Peyer's patch (tissue), 4 donors: ENCODE results near the gene SUCLG2. TPM values are rescaled to one million over a fixed set of nuclear protein-coding genes. Genes with fewer than 3 reads are reported as not detected.

Experiments used
- DNase-seq, 3 donors: peaks; one replicate each; pipeline ENCODE4 v3.0.0-alpha.2; 2017 to 2019
- H3K27ac ChIP-seq, 4 donors: fragments of 200-600 bp; sonication (generic); one replicate each; pipeline ENCODE4 v1.5.1; 2016 to 2019
- H3K27me3 ChIP-seq, 2 donors: fragments of 200-600 bp; sonication (generic); one replicate each; pipeline ENCODE4 v1.5.1; 2019
- H3K36me3 ChIP-seq, 3 donors: fragments of 200-600 bp; sonication (generic); one replicate each; pipeline ENCODE4 v1.5.1; 2016 to 2019
- H3K4me1 ChIP-seq, 4 donors: fragments of 200-600 bp; sonication (generic); one replicate each; pipeline ENCODE4 v1.5.1; 2016 to 2019
- H3K4me3 ChIP-seq, 4 donors: fragments of 200-600 bp; sonication (generic); 1 replicate in 3 of 4; 2 replicates in 1 of 4; pipeline ENCODE4 v1.5.1; 2016 to 2019; ENCODE audit warnings: mild to moderate bottlenecking in 1 of 4
- H3K9me3 ChIP-seq, 4 donors: fragments of 200-600 bp; sonication (generic); one replicate each; pipeline ENCODE4 v1.5.1; 2016 to 2019; ENCODE audit warnings: mild to moderate bottlenecking in 1 of 4
- CTCF ChIP-seq, 6 experiments: fragments of 450-650 bp in 4 of 6; fragments of 200-600 bp in 2 of 6; sonication (generic) in 1 of 6; IDR thresholded peaks; one replicate each; pipeline ENCODE4 v1.5.1; 2017 to 2019; ENCODE audit warnings: antibody characterized with exemption in 6 of 6, mild to moderate bottlenecking in 3 of 6, moderate library complexity in 1 of 6
- POLR2A ChIP-seq, 2 donors: fragments of 450-650 bp; IDR thresholded peaks; one replicate each; pipeline ENCODE4 v1.5.1; 2017; ENCODE audit warnings: antibody characterized with exemption in 2 of 2, mild to moderate bottlenecking in 2 of 2, moderate library complexity in 2 of 2
- total RNA-seq, 4 donors: library from RNA; depleted of rRNA; stranded (reverse); fragments of >200 nt; gene quantifications; one replicate each; pipeline ENCODE4 v1.1.0, GENCODE V29; 2016

SUCLG2 gene
- total RNA-seq, 4 donors from 2014 or later, result 99.0 to 116 (median 103) TPM

- Histone ChIP-seq H3K4me3 (no peak overlapping the region), H3K27ac (no peak overlapping the region), H3K27me3 (no peaks in the 10 kb centered on the region), H3K36me3 (peaks cover 0 to 19% (median 0%) of the 10 kb centered on the region in 3 donors), H3K9me3 (no peaks in the 10 kb centered on the region), H3K4me1 (no peaks in the 10 kb centered on the region)
- TF ChIP-seq POLR2A (IDR thresholded peaks at IDR 0.05), result no peak
- TF ChIP-seq CTCF (IDR thresholded peaks at IDR 0.05), result no peak
- DNase-seq, result no peak
These were observed 53.0 kb downstream of the SUCLG2 start for GRCh38 chr3:67601385-67601784.

DNA sequence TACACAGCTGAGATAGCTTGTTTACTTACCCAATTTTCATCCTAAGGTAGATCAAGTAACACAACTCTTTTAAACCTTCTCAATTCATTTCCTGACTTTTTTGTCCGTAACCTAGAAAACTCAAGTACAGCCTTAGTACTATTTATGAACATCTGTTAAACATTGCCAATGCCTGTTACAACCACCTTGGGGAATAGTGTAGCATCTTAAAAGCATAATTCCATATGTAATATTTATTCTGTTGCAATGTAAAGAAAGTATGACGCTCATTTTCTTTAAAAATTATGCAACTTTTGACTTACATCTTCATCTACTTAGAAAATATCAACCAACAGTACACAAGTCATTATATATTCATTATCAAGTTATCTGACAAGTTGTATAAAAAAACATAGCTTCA is 54.6 kb downstream of the SUCLG2 start:
- Histone ChIP-seq H3K36me3 (peaks cover 0 to 11% (median 0%) of the 10 kb centered on the region in 3 donors), H3K4me3 (no peak overlapping the region), H3K4me1 (no peaks in the 10 kb centered on the region), H3K27ac (no peak overlapping the region), H3K27me3 (no peaks in the 10 kb centered on the region), H3K9me3 (no peaks in the 10 kb centered on the region)
- no peak for DNase-seq
- TF ChIP-seq POLR2A (IDR thresholded peaks at IDR 0.05), result no peak

DNA sequence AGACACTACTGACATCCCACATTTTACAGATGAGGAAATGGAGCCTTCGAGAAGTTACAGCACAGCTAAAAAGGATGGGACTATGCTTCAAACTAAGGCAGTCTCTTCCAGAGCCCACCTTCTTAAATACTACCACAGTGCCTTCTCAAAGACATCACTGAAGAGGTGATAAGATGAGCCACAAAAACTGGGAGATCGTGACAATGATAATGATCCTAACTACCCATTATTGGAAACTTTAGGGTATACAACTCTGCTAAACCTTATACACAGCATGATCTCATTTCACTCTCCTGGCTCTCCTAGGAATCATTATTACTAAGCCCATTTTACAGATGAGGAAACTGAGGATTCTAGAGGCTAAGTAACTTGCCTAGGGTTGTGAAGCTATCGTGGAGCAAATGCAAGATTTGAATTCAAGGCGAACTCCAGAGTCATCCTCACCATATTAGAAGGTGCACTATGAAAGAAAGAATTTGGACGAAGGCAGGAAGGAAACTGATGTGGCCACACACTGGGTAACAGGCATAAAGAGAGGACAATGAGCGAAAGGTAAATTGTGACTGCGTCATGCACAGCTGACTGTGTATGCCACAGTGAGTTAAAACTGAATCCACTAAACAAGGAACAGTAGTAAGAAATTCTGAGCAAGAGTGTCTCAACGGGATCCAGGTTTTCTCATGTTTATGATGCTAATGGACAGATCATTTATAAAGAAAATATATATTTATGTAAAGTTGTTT is 55.4 kb downstream of the SUCLG2 start:
- H3K27me3 ChIP-seq, result no peaks in the 10 kb centered on the region
- no peak for DNase-seq
- H3K36me3 ChIP-seq, result peaks cover 0 to 11% (median 0%) of the 10 kb centered on the region in 3 donors
- TF ChIP-seq POLR2A (IDR thresholded peaks at IDR 0.05) (no peak), CTCF (IDR thresholded peaks at IDR 0.05) (no peak)
- H3K4me1 ChIP-seq, result no peaks in the 10 kb centered on the region
- no peak overlapping the region for H3K27ac ChIP-seq
- H3K9me3 ChIP-seq, result no peaks in the 10 kb centered on the region
- H3K4me3 ChIP-seq, result no peak overlapping the region

- H3K27me3 ChIP-seq, result no peaks in the 10 kb centered on the region
- no peak for TF ChIP-seq CTCF (IDR thresholded peaks at IDR 0.05)
- TF ChIP-seq POLR2A (IDR thresholded peaks at IDR 0.05), result no peak
These were observed 59.0 kb downstream of the SUCLG2 start for GRCh38 chr3:67595424-67595823.

GRCh38 chr3:67593761-67594234 is 60.6 kb downstream of the SUCLG2 start:
- no peak for DNase-seq
- peaks cover 0 to 11% (median 0%) of the 10 kb centered on the region in 3 donors for H3K36me3 ChIP-seq
- no peaks in the 10 kb centered on the region for H3K4me1 ChIP-seq
- peak in 1 of 6 experiments; percentile 4 for TF ChIP-seq CTCF (IDR thresholded peaks at IDR 0.05)
- no peak for TF ChIP-seq POLR2A (IDR thresholded peaks at IDR 0.05)
- H3K27ac ChIP-seq, result no peak overlapping the region
- no peaks in the 10 kb centered on the region for H3K9me3 ChIP-seq
- no peak overlapping the region for H3K4me3 ChIP-seq
- H3K27me3 ChIP-seq, result no peaks in the 10 kb centered on the region

More at GRCh38 chr3:67595424-67595823, 59.0 kb downstream of the SUCLG2 start:
- no peaks in the 10 kb centered on the region for H3K4me1 ChIP-seq
- H3K9me3 ChIP-seq, result no peaks in the 10 kb centered on the region
- no peak overlapping the region for H3K4me3 ChIP-seq
- peaks cover 0 to 11% (median 0%) of the 10 kb centered on the region in 3 donors for H3K36me3 ChIP-seq
- DNase-seq, result peak in 2 of 3 donors; percentile 51 to 52
- H3K27ac ChIP-seq, result no peak overlapping the region

DNA sequence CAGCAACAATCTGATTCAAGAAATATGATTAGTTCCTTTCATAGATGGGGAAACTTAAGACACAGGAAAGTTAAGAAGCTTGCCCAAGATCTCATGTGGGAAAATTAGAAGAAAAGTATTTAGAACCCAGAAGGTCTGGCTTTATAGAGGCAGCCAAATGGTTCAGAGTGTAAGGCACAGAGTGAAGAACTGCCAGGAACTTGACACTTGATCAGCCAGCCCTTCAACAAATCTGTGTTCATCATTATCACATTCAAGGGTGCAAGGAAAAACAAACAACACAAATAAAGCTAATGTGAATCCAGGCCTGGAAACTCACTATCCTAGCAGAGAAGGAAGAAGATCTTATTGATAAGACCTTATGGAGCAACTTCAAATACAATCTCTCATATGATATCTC is 62.4 kb downstream of the SUCLG2 start:
- Histone ChIP-seq H3K4me1 (no peaks in the 10 kb centered on the region), H3K9me3 (no peaks in the 10 kb centered on the region), H3K36me3 (peaks cover 0 to 3% (median 0%) of the 10 kb centered on the region in 3 donors), H3K27me3 (no peaks in the 10 kb centered on the region), H3K4me3 (no peak overlapping the region), H3K27ac (no peak overlapping the region)
- DNase-seq, result no peak
- TF ChIP-seq POLR2A (IDR thresholded peaks at IDR 0.05), result no peak
- no peak for TF ChIP-seq CTCF (IDR thresholded peaks at IDR 0.05)
